Suprapubic skin (tissue), 4 donors: ENCODE measurements around the gene RIPOR2. TPM values are rescaled to one million over a fixed set of nuclear protein-coding genes. Genes with fewer than 3 reads are reported as not detected.

Experiments
- DNase-seq, 2 donors: peaks; one replicate each; pipeline ENCODE4 v3.0.0-alpha.2; 2019; ENCODE audit warnings: low spot score in 2 of 2
- H3K27ac ChIP-seq: fragments of 200-600 bp; sonication (generic); one replicate; pipeline ENCODE4 v1.5.1; 2019
- H3K27me3 ChIP-seq: fragments of 200-600 bp; sonication (generic); one replicate; pipeline ENCODE4 v1.5.1; 2019
- H3K36me3 ChIP-seq: fragments of 200-600 bp; sonication (generic); one replicate; pipeline ENCODE4 v1.5.1; 2019
- H3K4me1 ChIP-seq: fragments of 200-600 bp; sonication (generic); one replicate; pipeline ENCODE4 v1.5.1; 2019
- H3K4me3 ChIP-seq: fragments of 200-600 bp; sonication (generic); one replicate; pipeline ENCODE4 v1.5.1; 2019; ENCODE audit warnings: mild to moderate bottlenecking
- H3K9me3 ChIP-seq: fragments of 200-600 bp; sonication (generic); one replicate; pipeline ENCODE4 v1.5.1; 2019
- CTCF ChIP-seq, 2 donors: fragments of 200-600 bp in 1 of 2; fragments of 450-650 bp in 1 of 2; sonication (generic) in 1 of 2; IDR thresholded peaks; one replicate each; pipeline ENCODE4 v1.5.1; 2016 to 2019; ENCODE audit warnings: antibody characterized with exemption in 2 of 2, mild to moderate bottlenecking in 1 of 2, moderate library complexity in 1 of 2
- EP300 ChIP-seq: sonication (generic); formaldehyde crosslinking; IDR thresholded peaks from one replicate; pipeline ENCODE4 v1.6.1; 2017; ENCODE audit warnings: antibody characterized with exemption
- POLR2A ChIP-seq, 2 donors: fragments of 450-650 bp; IDR thresholded peaks; one replicate each; pipeline ENCODE4 v1.6.1; 2017; ENCODE audit warnings: antibody characterized with exemption in 2 of 2, mild to moderate bottlenecking in 2 of 2, moderate library complexity in 2 of 2
- POLR2AphosphoS5 ChIP-seq, 3 donors: sonication (generic); formaldehyde crosslinking; IDR thresholded peaks; one replicate each; pipeline ENCODE4 v1.6.1; 2017; ENCODE audit warnings: antibody characterized with exemption in 3 of 3
- WGBS: methylation state at CpG from one replicate; pipeline ENCODE4 v1.1.5; 2018; 5-methylcytosine and 5-hydroxymethylcytosine counted together
- total RNA-seq, 4 donors: library from RNA; depleted of rRNA; stranded (reverse); fragments of >200 nt; gene quantifications; one replicate each; pipeline ENCODE4 v1.1.0, GENCODE V29; 2016

The RIPOR2 gene
- total RNA-seq, 4 donors from 2014 or later: 3.8 to 12.8 (median 11.4) TPM

DNA sequence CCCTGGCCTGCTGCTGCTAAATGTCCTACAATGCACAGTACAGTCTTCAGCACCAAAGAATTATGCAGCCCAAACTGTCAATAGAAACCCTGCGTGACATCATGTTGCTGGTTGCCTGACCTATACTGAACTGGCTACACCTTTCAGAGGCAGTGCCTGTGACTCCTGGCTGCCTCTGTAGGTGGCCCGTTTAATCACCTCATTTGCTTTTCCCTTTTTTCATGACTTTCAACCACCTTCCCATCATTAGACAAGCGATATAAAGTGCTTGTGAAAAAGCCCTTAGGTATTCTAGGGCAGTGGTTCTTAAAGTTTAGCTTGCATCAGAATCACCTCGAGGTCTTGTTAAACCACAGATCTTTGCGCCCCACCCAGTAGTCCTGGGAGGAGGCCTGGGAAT is 33.0 kb upstream of the RIPOR2 start:
- no peak overlapping the region for H3K4me3 ChIP-seq
- TF ChIP-seq CTCF (IDR thresholded peaks at IDR 0.05) (no peak), POLR2AphosphoS5 (IDR thresholded peaks at IDR 0.05) (no peak), EP300 (no peak), POLR2A (IDR thresholded peaks at IDR 0.05) (no peak)
- H3K9me3 ChIP-seq: no peaks in the 10 kb centered on the region
- H3K27ac ChIP-seq: no peak overlapping the region
- H3K4me1 ChIP-seq: peaks cover 2% of the 10 kb centered on the region
- DNase-seq: no peak
- H3K36me3 ChIP-seq: no peaks in the 10 kb centered on the region
- H3K27me3 ChIP-seq: no peaks in the 10 kb centered on the region
- WGBS: 84% methylated on average over 5 of the region's 5 CpGs

GRCh38 chr6:24967211-24967610 is 31.5 kb upstream of the RIPOR2 start:
- TF ChIP-seq POLR2AphosphoS5 (IDR thresholded peaks at IDR 0.05): no peak
- TF ChIP-seq CTCF (IDR thresholded peaks at IDR 0.05): no peak
- no peak for TF ChIP-seq POLR2A (IDR thresholded peaks at IDR 0.05)
- TF ChIP-seq EP300: no peak
- Histone ChIP-seq H3K9me3 (no peaks in the 10 kb centered on the region), H3K27ac (no peak overlapping the region), H3K4me3 (no peak overlapping the region), H3K36me3 (no peaks in the 10 kb centered on the region), H3K4me1 (peaks cover 2% of the 10 kb centered on the region), H3K27me3 (no peaks in the 10 kb centered on the region)
- 65% methylated on average over 1 of the region's 1 CpG for WGBS
- DNase-seq: no peak

GRCh38 chr6:24966381-24966780 is 30.6 kb upstream of the RIPOR2 start:
- no peaks in the 10 kb centered on the region for H3K9me3 ChIP-seq
- peaks cover 3% of the 10 kb centered on the region for H3K4me1 ChIP-seq
- TF ChIP-seq POLR2A (IDR thresholded peaks at IDR 0.05): no peak
- no peak for TF ChIP-seq CTCF (IDR thresholded peaks at IDR 0.05)
- TF ChIP-seq POLR2AphosphoS5 (IDR thresholded peaks at IDR 0.05): no peak
- WGBS: 69% methylated on average over 4 of the region's 4 CpGs
- H3K27me3 ChIP-seq: no peaks in the 10 kb centered on the region
- H3K27ac ChIP-seq: no peak overlapping the region
- H3K4me3 ChIP-seq: no peak overlapping the region
- DNase-seq: no peak
- no peaks in the 10 kb centered on the region for H3K36me3 ChIP-seq

- Histone ChIP-seq H3K27ac (no peak overlapping the region), H3K4me1 (peaks cover 9% of the 10 kb centered on the region), H3K27me3 (no peaks in the 10 kb centered on the region), H3K9me3 (no peaks in the 10 kb centered on the region), H3K4me3 (no peak overlapping the region), H3K36me3 (no peaks in the 10 kb centered on the region)
- TF ChIP-seq EP300: no peak
- TF ChIP-seq POLR2A (IDR thresholded peaks at IDR 0.05): no peak
- TF ChIP-seq CTCF (IDR thresholded peaks at IDR 0.05): no peak
- no peak for TF ChIP-seq POLR2AphosphoS5 (IDR thresholded peaks at IDR 0.05)
- 93% methylated on average over 6 of the region's 6 CpGs for WGBS
- no peak for DNase-seq
Observed at GRCh38 chr6:24963887-24964570, 28.3 kb upstream of the RIPOR2 start.

DNA sequence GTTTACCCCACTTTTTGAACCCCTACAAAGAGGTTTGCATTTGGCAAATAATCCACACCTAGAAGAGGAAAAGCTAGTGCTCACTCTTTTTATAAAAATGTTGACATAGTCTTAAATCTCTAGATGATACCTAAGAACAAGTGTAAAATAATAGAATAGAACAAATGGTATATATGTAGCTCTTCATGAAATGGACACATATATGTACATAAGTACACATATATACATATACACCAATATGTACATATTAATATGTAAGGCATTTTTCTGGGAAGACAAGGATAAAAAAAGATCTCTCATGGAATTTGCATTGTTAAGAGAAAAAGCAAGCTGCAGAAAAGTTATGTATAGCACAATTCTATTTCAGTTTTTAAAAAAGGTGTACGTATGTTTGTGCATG is 27.6 kb upstream of the RIPOR2 start:
- H3K36me3 ChIP-seq: no peaks in the 10 kb centered on the region
- no peaks in the 10 kb centered on the region for H3K27me3 ChIP-seq
- H3K4me1 ChIP-seq: peaks cover 9% of the 10 kb centered on the region
- WGBS: 60% methylated on average over 1 of the region's 1 CpG
- no peaks in the 10 kb centered on the region for H3K9me3 ChIP-seq
- no peak overlapping the region for H3K4me3 ChIP-seq
- no peak overlapping the region for H3K27ac ChIP-seq
- no peak for DNase-seq
- no peak for TF ChIP-seq POLR2A (IDR thresholded peaks at IDR 0.05)
- TF ChIP-seq CTCF (IDR thresholded peaks at IDR 0.05): no peak
- TF ChIP-seq POLR2AphosphoS5 (IDR thresholded peaks at IDR 0.05): no peak
- no peak for TF ChIP-seq EP300
